ENCODE data around the gene DYNC1LI2. TPM values are rescaled to one million over a fixed set of nuclear protein-coding genes. Genes with fewer than 3 reads are reported as not detected.
"Not testable (repeated sequence)": the region's sequence is repeated elsewhere in the genome, so short reads cannot be mapped to it uniquely, and the experiment has no call there.

DYNC1LI2 gene
- total RNA-seq (10 to 100 TPM; 50.5 to 53.8 TPM), polyA plus RNA-seq (35.0 TPM)

DNA sequence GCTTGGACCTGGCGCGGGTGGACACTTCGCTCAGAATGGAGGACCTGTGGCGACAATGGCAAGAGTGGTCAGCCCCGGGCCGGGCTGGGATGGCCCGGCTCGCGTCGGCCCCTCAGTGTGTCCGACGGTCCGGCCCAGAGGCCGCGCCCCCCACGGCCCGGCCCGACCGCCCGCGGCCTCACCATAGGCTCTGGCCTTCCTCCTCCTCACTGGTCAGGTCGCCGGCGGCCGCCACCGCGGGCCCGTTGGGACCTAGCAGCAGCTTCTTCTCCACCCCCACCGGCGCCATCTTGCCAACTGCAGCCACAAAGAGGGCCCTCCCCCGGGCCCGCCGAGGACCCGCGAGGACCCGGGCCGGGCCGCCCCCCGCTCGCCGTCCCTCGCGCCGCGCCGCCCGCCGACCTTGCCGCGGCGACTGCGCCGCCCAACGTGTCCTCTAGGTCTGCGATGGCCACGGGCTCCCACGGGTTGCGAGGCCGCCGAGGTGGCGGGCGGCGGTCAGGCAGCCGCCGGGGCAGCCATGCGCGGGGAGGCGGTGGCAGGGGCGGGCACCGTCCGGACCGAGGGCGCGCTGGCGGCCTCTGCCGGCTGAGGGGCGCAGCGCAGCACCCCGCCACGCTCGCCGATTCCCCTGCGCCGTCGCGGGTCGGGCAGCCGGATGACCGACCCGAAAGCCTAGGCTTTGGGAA, at the start of gene DYNC1LI2:
Gene DYNC1LI2, minus strand, starts transcription at position 307 of the 689 bp plus-strand sequence. Its CDS starts 18 bp downstream, at position 289.
- Histone ChIP-seq H3K36me3 (ENCODE audit: insufficient read depth, low read length) (peaks cover 4% of the 10 kb centered on the region), H3K9me3 (ENCODE audit: low read length) (no peaks in the 10 kb centered on the region), H3K27me3 (ENCODE audit: insufficient read depth, low read length, poor library complexity, severe bottlenecking) (no peaks in the 10 kb centered on the region), H3K27ac (ENCODE audit: low read depth, low read length) (peak within 1 kb of the TSS; percentile 80), H3K4me3 (ENCODE audit: low read length) (peak within 1 kb of the TSS; percentile 83), H3K4me1 (ENCODE audit: insufficient read depth, low read length) (peaks cover 31% of the 10 kb centered on the region)
- Mint-ChIP-seq H3K27me3 (peaks cover 8 to 14% of the 10 kb centered on the region in 2 donors), H3K4me3 (peak within 1 kb of the TSS; percentile 85 to 96 (median 92)), H3K27ac (peak within 1 kb of the TSS; percentile 81 to 98 (median 90)), H3K36me3 (peaks cover 0 to 35% (median 0%) of the 10 kb centered on the region in 3 donors), H3K4me1 (peaks cover 38 to 49% (median 44%) of the 10 kb centered on the region in 3 donors), H3K9me3 (no peaks in the 10 kb centered on the region)
- peak; percentile 68 to 87 (median 83) for DNase-seq
- ChIA-PET CTCF (interaction anchor here (0.6 to 6.0 kb wide), 16 partner anchors 10 to 347 kb away, joined by 3 to 26 read pairs (median 4); partner anchors contain the start of genes CKLF, CMTM3 and NAE1), POLR2A (interaction anchor here (0.6 kb wide), 3 partner anchors 123 to 344 kb away, joined by 3 to 6 read pairs (median 5); no protein-coding TSS in a partner anchor)

DNA sequence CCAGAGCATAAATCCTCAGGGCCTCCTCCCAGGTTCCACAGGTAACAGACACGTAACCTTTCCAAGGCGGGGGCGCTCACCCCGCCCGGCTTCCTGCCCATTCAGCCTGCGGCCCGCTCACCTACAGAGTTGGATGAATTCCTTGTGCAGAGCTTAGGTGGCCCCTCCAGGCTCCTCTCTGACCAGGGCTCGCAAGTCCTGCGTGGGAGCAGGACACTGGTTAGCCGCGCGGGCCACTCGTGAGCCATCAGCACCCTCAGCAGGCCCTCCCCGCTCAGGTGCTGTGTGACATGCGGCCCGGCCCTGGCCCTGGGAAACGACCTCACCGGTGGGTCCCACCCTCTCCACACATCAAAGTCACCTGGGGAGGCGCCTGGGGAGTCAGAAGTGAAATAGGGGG, 49.4 kb upstream of the DYNC1LI2 start:
- Histone ChIP-seq H3K4me1 (ENCODE audit: insufficient read depth, low read length) (no peaks in the 10 kb centered on the region), H3K4me3 (ENCODE audit: low read length) (no peak overlapping the region), H3K36me3 (ENCODE audit: insufficient read depth, low read length) (peaks cover 20% of the 10 kb centered on the region), H3K27me3 (ENCODE audit: insufficient read depth, low read length, poor library complexity, severe bottlenecking) (no peaks in the 10 kb centered on the region), H3K27ac (ENCODE audit: low read depth, low read length) (no peak overlapping the region), H3K9me3 (ENCODE audit: low read length) (no peaks in the 10 kb centered on the region)
- ChIA-PET POLR2A (no interaction called here), CTCF (interaction anchor here (1.0 kb wide), 1 partner anchor 73 kb away, joined by 3 read pairs; no protein-coding TSS in a partner anchor)
- DNase-seq = no peak
- Mint-ChIP-seq H3K36me3 (peaks cover 14 to 42% (median 23%) of the 10 kb centered on the region in 3 donors), H3K4me1 (no peaks in the 10 kb centered on the region), H3K27ac (no peak overlapping the region), H3K4me3 (no peak overlapping the region), H3K27me3 (no peaks in the 10 kb centered on the region), H3K9me3 (no peaks in the 10 kb centered on the region)

DNA sequence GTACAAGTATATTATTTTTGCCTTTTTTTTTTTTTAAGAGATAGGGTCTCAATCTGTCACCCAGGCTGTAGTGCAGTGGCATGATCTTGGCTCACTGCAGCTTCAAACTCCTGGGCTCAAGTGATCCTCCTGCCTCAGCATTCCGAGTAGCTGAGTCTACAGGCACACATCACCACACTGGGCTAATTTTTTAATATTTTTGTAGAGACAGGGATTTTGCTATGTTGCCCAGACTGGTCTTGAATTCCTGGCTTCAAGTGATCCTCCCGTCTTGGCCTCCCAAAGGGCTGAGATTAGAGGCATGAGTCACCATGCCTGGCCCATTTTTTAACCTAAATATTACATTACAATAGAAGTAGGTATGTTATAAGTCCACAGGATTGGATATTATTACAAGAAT, 46.8 kb upstream of the DYNC1LI2 start:
- CTCF ChIA-PET = no interaction called here
- H3K4me3 Mint-ChIP-seq = no peak overlapping the region

DNA sequence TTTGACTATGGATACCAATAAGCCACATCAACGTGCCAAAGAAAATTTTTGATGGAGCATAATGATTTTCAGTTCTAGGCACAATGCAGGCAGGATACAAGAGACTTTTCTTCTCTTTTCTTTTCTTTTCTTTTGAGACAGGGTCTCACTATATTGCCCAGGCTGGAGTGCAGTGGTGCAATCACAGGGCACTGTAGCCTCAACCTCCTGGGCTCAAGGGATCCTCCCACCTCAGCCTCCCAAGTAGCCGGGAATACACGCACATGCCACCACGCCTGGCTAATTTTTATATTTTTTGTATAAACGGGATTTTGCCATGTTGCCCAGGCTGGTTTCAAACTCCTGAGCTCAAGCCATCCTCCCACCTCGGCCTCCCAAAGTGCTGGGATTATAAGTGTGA, 42.6 kb upstream of the DYNC1LI2 start:
- H3K27me3 Mint-ChIP-seq, H3K4me1 Mint-ChIP-seq, DNase-seq: not testable (repeated sequence)

More for the DNA sequence above, 46.8 kb upstream of the DYNC1LI2 start:
- no peak overlapping the region for H3K27ac Mint-ChIP-seq
- POLR2A ChIA-PET = no interaction called here
- Histone ChIP-seq H3K4me1 (ENCODE audit: insufficient read depth, low read length) (no peaks in the 10 kb centered on the region), H3K4me3 (ENCODE audit: low read length) (no peak overlapping the region), H3K27ac (ENCODE audit: low read depth, low read length) (no peak overlapping the region), H3K27me3 (ENCODE audit: insufficient read depth, low read length, poor library complexity, severe bottlenecking) (no peaks in the 10 kb centered on the region), H3K36me3 (ENCODE audit: insufficient read depth, low read length) (no peaks in the 10 kb centered on the region), H3K9me3 (ENCODE audit: low read length) (no peaks in the 10 kb centered on the region)
- H3K9me3 Mint-ChIP-seq = no peaks in the 10 kb centered on the region
- H3K27me3 Mint-ChIP-seq = no peaks in the 10 kb centered on the region
- DNase-seq = no peak
- H3K4me1 Mint-ChIP-seq = no peaks in the 10 kb centered on the region
- H3K36me3 Mint-ChIP-seq = peaks cover 0 to 15% (median 2%) of the 10 kb centered on the region in 3 donors

DNA sequence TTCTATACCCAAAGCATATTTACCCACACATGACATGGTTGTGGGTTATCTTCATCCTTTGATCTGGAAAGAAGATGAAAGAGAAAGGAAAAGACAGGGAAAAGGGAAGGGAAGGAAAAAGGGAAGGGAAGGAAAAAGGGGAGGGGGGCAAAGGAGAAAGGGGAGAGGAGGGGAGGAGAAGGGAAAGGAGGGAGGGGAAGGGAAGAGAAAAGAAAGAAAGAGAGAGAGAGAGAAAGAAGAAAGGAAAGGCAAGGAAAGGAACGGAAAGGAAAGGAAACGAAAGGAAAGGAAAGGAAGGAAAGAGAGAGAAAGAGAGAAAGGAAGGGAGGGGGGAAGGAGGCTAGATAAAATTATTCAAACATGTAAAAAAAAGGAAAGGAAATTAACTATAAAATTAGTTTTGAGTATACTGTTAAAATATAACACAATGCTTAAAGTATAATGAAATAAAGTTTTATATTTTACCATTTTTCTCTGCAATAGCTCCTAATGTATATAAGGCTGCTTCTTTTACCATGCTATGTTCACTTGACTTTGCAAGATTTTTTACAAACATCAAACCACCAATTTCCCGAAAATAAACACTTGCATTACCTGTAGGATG, 38.8 kb upstream of the DYNC1LI2 start:
- no peaks in the 10 kb centered on the region for H3K4me1 Mint-ChIP-seq
- H3K4me3 Mint-ChIP-seq = no peak overlapping the region
- ChIA-PET POLR2A (no interaction called here), CTCF (no interaction called here)
- peaks cover 0 to 2% of the 10 kb centered on the region in 2 donors for H3K27me3 Mint-ChIP-seq
- no peaks in the 10 kb centered on the region for H3K36me3 Mint-ChIP-seq
- no peaks in the 10 kb centered on the region for H3K9me3 Mint-ChIP-seq
- H3K9me3 ChIP-seq (ENCODE audit: low read length) = no peaks in the 10 kb centered on the region
- no peak overlapping the region for H3K4me3 ChIP-seq (ENCODE audit: low read length)
- DNase-seq = no peak
- H3K27ac Mint-ChIP-seq = no peak overlapping the region
- H3K27me3 ChIP-seq (ENCODE audit: insufficient read depth, low read length, poor library complexity, severe bottlenecking) = no peaks in the 10 kb centered on the region
- H3K4me1 ChIP-seq (ENCODE audit: insufficient read depth, low read length) = no peaks in the 10 kb centered on the region
- H3K27ac ChIP-seq (ENCODE audit: low read depth, low read length) = no peak overlapping the region
- no peaks in the 10 kb centered on the region for H3K36me3 ChIP-seq (ENCODE audit: insufficient read depth, low read length)

More for the DNA sequence above, 42.6 kb upstream of the DYNC1LI2 start:
- H3K27ac ChIP-seq (ENCODE audit: low read depth, low read length); H3K4me3 Mint-ChIP-seq; H3K9me3 ChIP-seq (ENCODE audit: low read length); H3K36me3 Mint-ChIP-seq; H3K4me1 ChIP-seq (ENCODE audit: insufficient read depth, low read length); H3K4me3 ChIP-seq (ENCODE audit: low read length); H3K27ac Mint-ChIP-seq; H3K27me3 ChIP-seq (ENCODE audit: insufficient read depth, low read length, poor library complexity, severe bottlenecking); H3K36me3 ChIP-seq (ENCODE audit: insufficient read depth, low read length); CTCF ChIA-PET; H3K9me3 Mint-ChIP-seq; POLR2A ChIA-PET: not testable (repeated sequence)

DNA sequence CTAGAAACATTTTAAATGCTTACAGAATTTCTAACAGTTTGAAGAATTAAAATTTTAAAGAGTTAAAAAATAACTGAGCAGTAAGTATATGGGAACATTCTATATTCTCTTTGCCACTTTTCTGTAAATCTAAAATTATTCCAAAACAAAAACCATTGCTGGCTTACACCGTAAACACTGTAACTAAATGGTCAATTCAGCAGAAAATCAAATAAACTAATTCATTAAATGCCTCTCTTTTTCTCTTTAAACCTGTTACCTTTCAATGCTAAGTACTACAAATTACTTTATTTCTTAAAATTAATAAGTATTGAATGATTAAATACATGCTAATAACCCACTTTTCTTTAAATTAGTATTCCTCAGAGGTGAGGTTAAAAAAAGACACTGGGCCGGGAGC, 36.0 kb upstream of the DYNC1LI2 start:
- peaks cover 0 to 2% of the 10 kb centered on the region in 2 donors for H3K27me3 Mint-ChIP-seq
- H3K36me3 ChIP-seq (ENCODE audit: insufficient read depth, low read length) = no peaks in the 10 kb centered on the region
- no peaks in the 10 kb centered on the region for H3K27me3 ChIP-seq (ENCODE audit: insufficient read depth, low read length, poor library complexity, severe bottlenecking)
- H3K27ac ChIP-seq (ENCODE audit: low read depth, low read length) = no peak overlapping the region
- H3K4me1 ChIP-seq (ENCODE audit: insufficient read depth, low read length) = no peaks in the 10 kb centered on the region
- H3K36me3 Mint-ChIP-seq = no peaks in the 10 kb centered on the region
- no peak overlapping the region for H3K4me3 Mint-ChIP-seq
- DNase-seq = no peak
- no peaks in the 10 kb centered on the region for H3K9me3 Mint-ChIP-seq
- ChIA-PET CTCF (no interaction called here), POLR2A (no interaction called here)
- no peak overlapping the region for H3K27ac Mint-ChIP-seq
- H3K4me1 Mint-ChIP-seq = no peaks in the 10 kb centered on the region
- H3K9me3 ChIP-seq (ENCODE audit: low read length) = no peaks in the 10 kb centered on the region
- H3K4me3 ChIP-seq (ENCODE audit: low read length) = no peak overlapping the region

DNA sequence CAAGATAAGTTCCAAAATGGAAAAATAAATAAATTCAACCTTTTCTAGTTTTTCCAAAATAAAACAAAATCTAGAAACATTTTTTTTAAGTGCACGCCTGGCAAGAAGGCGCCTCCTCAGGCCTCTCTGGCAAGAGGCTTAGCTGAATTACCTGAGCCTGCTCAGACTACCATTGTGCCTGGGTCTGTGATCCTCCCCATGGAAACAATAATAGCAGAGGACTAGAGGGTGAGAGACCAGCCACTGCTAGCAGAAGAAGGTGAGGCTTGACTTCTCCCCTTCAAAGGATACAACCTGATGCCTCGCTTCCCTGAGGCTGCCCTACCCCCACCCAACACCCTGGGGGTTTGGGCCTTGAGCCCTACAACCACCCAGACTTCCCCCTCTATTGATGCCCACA, 35.1 kb upstream of the DYNC1LI2 start:
- H3K36me3 Mint-ChIP-seq = no peaks in the 10 kb centered on the region
- no peaks in the 10 kb centered on the region for H3K9me3 Mint-ChIP-seq
- no peaks in the 10 kb centered on the region for H3K27me3 ChIP-seq (ENCODE audit: insufficient read depth, low read length, poor library complexity, severe bottlenecking)
- no peaks in the 10 kb centered on the region for H3K4me1 Mint-ChIP-seq
- H3K27ac ChIP-seq (ENCODE audit: low read depth, low read length) = no peak overlapping the region
- no peaks in the 10 kb centered on the region for H3K4me1 ChIP-seq (ENCODE audit: insufficient read depth, low read length)
- no peak overlapping the region for H3K4me3 ChIP-seq (ENCODE audit: low read length)
- H3K4me3 Mint-ChIP-seq = no peak overlapping the region
- CTCF ChIA-PET = no interaction called here
- peaks cover 0 to 2% of the 10 kb centered on the region in 2 donors for H3K27me3 Mint-ChIP-seq
- no peak for DNase-seq
- POLR2A ChIA-PET = no interaction called here
- H3K9me3 ChIP-seq (ENCODE audit: low read length) = no peaks in the 10 kb centered on the region
- no peak overlapping the region for H3K27ac Mint-ChIP-seq
- no peaks in the 10 kb centered on the region for H3K36me3 ChIP-seq (ENCODE audit: insufficient read depth, low read length)

DNA sequence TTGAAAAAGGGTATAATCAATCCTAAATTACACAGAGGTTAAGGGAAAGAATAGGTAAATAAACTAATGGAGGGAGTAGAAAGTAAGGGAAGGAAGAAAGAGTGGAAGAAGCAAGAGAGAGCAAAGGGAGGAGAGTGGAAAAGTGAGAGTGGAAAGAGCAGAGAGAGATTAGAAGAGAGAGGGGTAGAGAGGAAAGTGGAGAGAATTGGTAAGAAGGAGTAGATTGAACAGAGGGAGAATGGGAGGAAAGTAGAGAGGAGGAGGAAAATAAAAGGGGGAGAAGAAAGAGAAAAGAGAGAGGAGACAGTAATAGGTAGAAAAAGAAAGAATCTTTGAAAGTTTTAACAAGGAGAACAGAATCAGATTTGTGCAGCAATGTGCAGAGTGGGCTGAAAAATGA, 25.0 kb upstream of the DYNC1LI2 start:
- Mint-ChIP-seq H3K4me3 (no peak overlapping the region), H3K27ac (no peak overlapping the region), H3K36me3 (peaks cover 0 to 11% (median 3%) of the 10 kb centered on the region in 3 donors), H3K27me3 (peaks cover 0 to 1% of the 10 kb centered on the region in 2 donors), H3K9me3 (peaks cover 0 to 1% (median 0%) of the 10 kb centered on the region in 5 donors), H3K4me1 (no peaks in the 10 kb centered on the region)
- no peaks in the 10 kb centered on the region for H3K9me3 ChIP-seq (ENCODE audit: low read length)
- ChIA-PET POLR2A (no interaction called here), CTCF (interaction anchor here (1.5 kb wide), 1 partner anchor 8 kb away, joined by 3 read pairs; no protein-coding TSS in a partner anchor)
- no peak overlapping the region for H3K4me3 ChIP-seq (ENCODE audit: low read length)
- no peak for DNase-seq
- H3K27me3 ChIP-seq (ENCODE audit: insufficient read depth, low read length, poor library complexity, severe bottlenecking) = no peaks in the 10 kb centered on the region
- H3K4me1 ChIP-seq (ENCODE audit: insufficient read depth, low read length) = no peaks in the 10 kb centered on the region
- H3K27ac ChIP-seq (ENCODE audit: low read depth, low read length) = no peak overlapping the region
- no peaks in the 10 kb centered on the region for H3K36me3 ChIP-seq (ENCODE audit: insufficient read depth, low read length)

All from CD8-positive, alpha-beta memory T cell (primary cell).